NCI-H1694 treated with DMSO at 0.1 percent for 48 hours (cell line): Measurements from ENCODE around the gene LRRC3.

Experiments used
- DNase-seq: peaks from one replicate; lab custom pipeline; 2025; lab: John Stamatoyannopoulos, UW

Gene LRRC3

GRCh38 chr21:44438531-44439210 is 16.6 kb upstream of the LRRC3 start:
- no peak for DNase-seq

GRCh38 chr21:44439211-44439600 is 16.1 kb upstream of the LRRC3 start:
- DNase-seq: no peak

GRCh38 chr21:44440241-44441040 is 14.9 kb upstream of the LRRC3 start:
- no peak for DNase-seq

DNA sequence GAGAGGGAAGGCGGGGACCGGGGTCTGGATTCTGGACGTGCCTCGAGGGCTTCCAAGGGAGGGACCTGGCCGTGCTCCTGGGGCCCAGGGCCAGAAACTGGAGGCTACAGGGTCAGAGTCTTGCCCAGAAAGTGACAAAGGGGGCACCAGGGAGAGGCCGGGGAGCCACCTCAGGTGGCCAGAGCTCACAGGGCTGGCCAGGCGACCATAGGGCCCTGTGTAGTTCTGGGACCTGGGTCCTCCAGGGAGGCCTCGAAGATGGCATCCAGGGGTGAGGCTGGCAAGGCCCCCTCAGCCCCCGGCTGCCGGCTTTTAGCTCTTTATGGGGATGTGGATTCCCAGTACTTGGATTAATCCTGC is 14.3 kb upstream of the LRRC3 start:
- no peak for DNase-seq

DNA sequence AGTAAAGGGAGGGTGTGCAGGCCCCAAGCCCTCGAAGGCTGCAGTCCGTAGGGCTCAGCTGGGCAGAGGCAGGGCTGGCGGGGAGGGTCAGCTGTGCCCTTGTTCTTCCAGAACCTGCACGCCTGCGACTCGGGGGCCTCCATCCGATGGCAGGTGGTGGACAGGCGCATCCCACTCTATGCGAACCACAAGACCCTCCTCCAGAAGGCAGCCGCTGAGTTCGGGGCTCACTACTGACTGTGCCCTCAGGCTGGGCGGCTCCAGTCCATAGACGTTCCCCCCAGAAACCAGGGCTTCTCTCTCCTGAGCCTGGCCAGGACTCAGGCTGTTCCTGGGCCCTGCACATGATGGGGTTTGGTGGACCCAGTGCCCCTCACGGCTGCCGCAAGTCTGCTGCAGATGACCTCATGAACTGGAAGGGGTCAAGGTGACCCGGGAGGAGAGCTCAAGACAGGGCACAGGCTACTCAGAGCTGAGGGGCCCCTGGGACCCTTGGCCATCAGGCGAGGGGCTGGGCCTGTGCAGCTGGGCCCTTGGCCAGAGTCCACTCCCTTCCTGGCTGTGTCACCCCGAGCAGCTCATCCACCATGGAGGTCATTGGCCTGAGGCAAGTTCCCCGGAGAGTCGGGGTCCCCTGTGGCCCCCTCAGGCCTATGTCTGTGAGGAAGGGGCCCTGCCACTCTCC is 13.6 kb upstream of the LRRC3 start:
- no peak for DNase-seq

- DNase-seq: no peak
These were observed 12.8 kb upstream of the LRRC3 start for GRCh38 chr21:44442266-44443125.

DNA sequence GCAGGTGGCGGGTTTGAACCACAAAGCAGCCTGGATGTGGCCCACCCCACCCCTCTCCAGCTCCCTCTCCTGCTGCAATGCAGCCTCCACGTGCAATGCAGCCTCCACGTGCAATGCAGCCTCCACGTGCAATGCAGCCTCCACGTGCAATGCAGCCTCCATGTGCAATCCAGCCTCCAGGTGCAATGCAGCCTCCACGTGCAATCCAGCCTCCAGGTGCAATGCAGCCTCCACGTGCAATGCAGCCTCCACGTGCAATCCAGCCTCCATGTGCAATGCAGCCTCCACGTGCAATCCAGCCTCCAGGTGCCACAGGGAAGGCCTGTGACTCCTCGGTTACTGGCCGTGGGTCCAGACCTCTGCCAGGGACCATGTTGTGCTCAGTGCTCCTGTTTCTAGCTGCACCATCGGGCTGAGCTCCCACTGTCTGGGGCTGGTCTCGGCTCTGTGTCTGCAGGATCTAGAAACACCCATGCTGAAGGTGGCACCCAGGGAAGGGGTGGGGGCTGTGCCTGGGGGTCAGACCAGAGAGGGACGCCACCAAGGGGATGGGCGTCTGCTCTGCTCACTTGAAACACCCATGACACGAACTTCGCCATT is 11.9 kb upstream of the LRRC3 start:
- DNase-seq: no peak

GRCh38 chr21:44443891-44444285 is 11.4 kb upstream of the LRRC3 start:
- no peak for DNase-seq

- peak; percentile 17 for DNase-seq
These were observed 10.9 kb upstream of the LRRC3 start for GRCh38 chr21:44444286-44444931.

- no peak for DNase-seq
These were observed 10.0 kb upstream of the LRRC3 start for GRCh38 chr21:44445145-44445812.

- DNase-seq: no peak
These were observed 6.6 kb upstream of the LRRC3 start for GRCh38 chr21:44448651-44449131.

DNA sequence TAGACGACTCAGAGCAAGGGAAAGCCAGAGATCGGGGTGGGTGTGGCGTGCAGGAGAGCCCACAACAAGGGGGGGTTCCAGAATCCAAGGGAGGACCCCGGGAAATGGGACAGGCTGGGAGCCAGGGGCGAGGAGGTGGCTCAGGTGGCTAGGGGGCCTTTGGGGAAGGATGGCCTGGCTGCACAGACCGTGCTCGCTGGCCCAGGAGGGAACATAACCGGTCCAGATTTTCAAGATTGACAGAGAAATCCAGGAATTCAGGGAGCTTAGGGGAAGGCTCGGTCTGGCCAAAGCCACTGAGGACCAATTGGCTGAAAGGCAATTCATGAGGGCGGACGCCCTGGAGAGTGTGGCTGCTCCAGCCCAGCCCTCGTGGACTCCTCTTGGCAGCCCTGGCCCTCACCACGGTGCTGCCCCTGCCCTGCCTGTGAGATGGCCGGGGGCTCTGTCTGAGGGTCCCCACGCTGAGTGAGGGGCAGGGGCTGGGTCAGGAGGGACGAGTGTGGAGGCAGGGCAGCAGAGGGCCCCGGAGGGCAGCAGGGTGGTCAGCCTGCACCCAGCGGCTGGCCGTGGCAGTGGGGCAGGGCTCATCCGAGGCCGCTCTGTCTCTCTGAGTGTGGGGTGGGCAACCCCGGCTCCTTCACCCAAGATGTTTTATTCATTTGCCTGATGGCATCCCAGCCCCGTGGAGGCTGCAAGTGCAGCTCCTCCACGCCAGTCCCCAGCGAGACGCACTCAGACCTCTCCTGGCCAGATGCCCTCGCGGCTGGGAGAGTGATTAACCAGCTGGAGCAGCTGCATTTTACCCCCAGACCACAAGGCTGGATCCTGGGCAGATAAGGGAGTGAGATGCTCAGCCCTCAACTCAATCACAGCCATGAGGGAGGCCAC is 5.6 kb upstream of the LRRC3 start:
- no peak for DNase-seq

- DNase-seq: no peak
These were observed 4.9 kb upstream of the LRRC3 start for GRCh38 chr21:44450402-44450801.

DNA sequence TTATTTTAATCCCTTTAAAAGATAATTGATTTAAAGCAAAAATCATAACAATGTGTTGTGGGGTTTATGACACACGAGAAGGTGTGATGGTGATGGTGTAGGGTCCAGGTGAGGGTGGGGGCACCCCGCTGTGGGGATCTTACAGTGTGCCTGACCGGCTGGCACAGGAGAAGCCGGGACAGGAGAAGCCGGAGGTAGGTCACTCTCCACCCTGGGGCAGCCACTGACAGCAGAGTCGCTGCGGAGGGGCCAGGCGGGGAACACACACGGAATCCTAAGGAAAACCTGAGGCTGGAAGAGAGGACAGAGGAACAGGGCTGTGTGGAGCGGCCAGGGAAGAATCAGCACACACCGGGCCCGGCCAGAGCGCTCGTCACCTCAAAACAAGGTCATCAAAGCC is 4.3 kb upstream of the LRRC3 start:
- no peak for DNase-seq

- DNase-seq: no peak
These were observed 2.2 kb upstream of the LRRC3 start for GRCh38 chr21:44453120-44453519.

DNA sequence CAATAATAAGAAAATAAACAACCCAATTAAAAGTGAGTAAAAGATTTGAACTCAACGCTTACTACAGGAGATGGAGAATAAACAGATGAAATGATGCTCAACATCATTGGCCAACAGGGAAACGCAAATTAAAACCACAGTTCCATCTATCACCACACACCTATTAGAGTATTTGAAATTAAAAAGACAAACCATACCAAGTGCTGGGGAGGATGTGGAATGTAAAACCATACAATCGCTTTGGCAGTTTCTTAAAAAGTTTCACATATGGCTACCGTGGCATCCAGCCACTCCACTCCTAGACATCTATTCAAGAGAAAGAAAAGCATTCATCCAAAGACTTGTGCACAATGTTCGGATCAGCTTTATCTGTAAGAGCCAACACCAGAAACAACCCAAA is 1.3 kb upstream of the LRRC3 start:
- DNase-seq: no peak

GRCh38 chr21:44455524-44456213 is 359 bp downstream of the LRRC3 start:
- no peak for DNase-seq

DNA sequence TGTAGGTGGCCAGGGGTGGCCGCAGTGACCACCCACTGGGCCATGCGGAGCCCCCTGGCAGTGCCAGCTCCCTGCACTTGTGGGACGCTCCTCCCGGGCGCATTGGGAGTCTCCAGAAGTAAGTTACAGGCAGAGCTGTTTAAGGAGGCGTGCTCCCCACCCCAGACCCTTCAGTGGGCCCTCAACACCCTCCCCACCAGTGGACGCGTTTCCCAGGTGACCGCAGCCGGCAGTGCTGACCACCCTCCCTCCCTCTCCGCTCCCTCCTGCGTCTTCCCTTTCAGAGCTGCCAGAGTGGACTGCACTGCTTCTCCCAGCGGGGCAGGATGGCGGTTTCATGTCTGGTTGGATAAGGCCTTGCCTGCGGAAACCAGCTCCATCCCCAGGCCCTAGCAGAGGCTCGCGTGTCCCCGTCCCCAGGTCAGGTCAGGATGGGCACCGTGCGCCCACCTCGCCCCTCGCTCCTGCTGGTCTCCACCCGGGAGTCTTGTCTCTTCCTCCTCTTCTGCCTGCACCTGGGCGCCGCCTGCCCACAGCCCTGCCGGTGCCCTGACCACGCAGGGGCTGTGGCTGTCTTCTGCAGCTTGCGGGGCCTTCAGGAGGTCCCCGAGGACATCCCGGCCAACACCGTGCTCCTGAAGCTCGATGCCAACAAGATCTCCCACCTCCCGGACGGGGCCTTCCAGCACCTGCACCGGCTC is 1.1 kb downstream of the LRRC3 start:
- DNase-seq: no peak
